Fibroblast of lung (primary cell): Measurements from ENCODE around the gene CBFA2T2.

Source experiments
- CTCF ChIP-seq, 2 donors: IDR thresholded peaks in 1 of 2; conservative IDR thresholded peaks in 1 of 2; 1 replicate in 1 of 2; 2 replicates in 1 of 2; pipeline ENCODE4 v1.5.1; 2011 to 2012; ENCODE audit warnings: low read length in 2 of 2, control low read depth in 1 of 2, inconsistent platforms in 1 of 2, low read depth in 1 of 2, mild to moderate bottlenecking in 1 of 2
- EZH2 ChIP-seq: IDR thresholded peaks from 2 replicates; pipeline ENCODE4 v1.5.1; 2012; ENCODE audit warnings: low read length, control low read depth, mild to moderate bottlenecking; ENCODE audit errors: missing control alignments

- no peak for TF ChIP-seq EZH2
- no peak for TF ChIP-seq CTCF (conservative IDR thresholded peaks at IDR 0.05 in 1 of 2, IDR thresholded peaks at IDR 0.05 in 1 of 2; ENCODE audit: low read depth in 1 of 2, low read length in 2 of 2)
Observed at GRCh38 chr20:33584976-33585375, 95.1 kb downstream of the CBFA2T2 start.
